Aorta (tissue), 5 donors: ENCODE data around the gene LRRFIP1. TPM values are rescaled to one million over a fixed set of nuclear protein-coding genes. Genes with fewer than 3 reads are reported as not detected.

Experiments used
- ATAC-seq: fragments of 200-7000 bp; cut with Tn5 transposase; one replicate; pipeline ENCODE4 v1.9.1; 2022; ENCODE audit warnings: moderate library complexity; ENCODE audit not compliant: low FRiP score
- DNase-seq, 2 donors: peaks; one replicate each; pipeline ENCODE4 v3.0.0-alpha.2; 2020
- H3K27ac ChIP-seq, 2 donors: one replicate each; pipeline ENCODE4 v1.5.1; 2013; ENCODE audit warnings: low read length in 2 of 2, mild to moderate bottlenecking in 2 of 2, moderate library complexity in 2 of 2, control low read depth in 1 of 2, inconsistent platforms in 1 of 2, low read depth in 1 of 2
- H3K27me3 ChIP-seq, 2 donors: one replicate each; pipeline ENCODE4 v1.6.1; 2013; ENCODE audit warnings: control low read depth in 1 of 2, low read length in 1 of 2, mild to moderate bottlenecking in 1 of 2, moderate library complexity in 1 of 2; ENCODE audit not compliant: insufficient read depth in 2 of 2, control insufficient read depth in 1 of 2
- H3K36me3 ChIP-seq, 2 donors: one replicate each; pipeline ENCODE4 v1.6.1; 2013; ENCODE audit warnings: control low read depth in 1 of 2, low read length in 1 of 2, mild to moderate bottlenecking in 1 of 2; ENCODE audit not compliant: insufficient read depth in 2 of 2, control insufficient read depth in 1 of 2
- H3K4me1 ChIP-seq, 2 donors: one replicate each; pipeline ENCODE4 v1.6.1; 2013; ENCODE audit warnings: low read length in 2 of 2, control low read depth in 1 of 2, mild to moderate bottlenecking in 1 of 2, moderate library complexity in 1 of 2; ENCODE audit not compliant: insufficient read depth in 2 of 2, control insufficient read depth in 1 of 2
- H3K4me3 ChIP-seq, 2 donors: one replicate each; pipeline ENCODE4 v1.5.1; 2013; ENCODE audit warnings: low read length in 2 of 2, control low read depth in 1 of 2, mild to moderate bottlenecking in 1 of 2
- H3K9me3 ChIP-seq: one replicate; pipeline ENCODE4 v1.6.1; 2013; ENCODE audit warnings: mild to moderate bottlenecking, low read length; ENCODE audit not compliant: control insufficient read depth
- WGBS, 2 donors: extraction: QIAGEN DNeasy Blood & Tissue Kit; methylation state at CpG; one replicate each; pipeline ENCODE4 v1.1.7; 2013; 5-methylcytosine and 5-hydroxymethylcytosine counted together
- intact Hi-C, 2 donors: fragments of 100-400 bp; cut with DNase I; formaldehyde crosslinking; loops; one replicate each; pipeline versions ENCODE4 v1.14.2 to v1.15.0; 2022
- polyA plus RNA-seq, 2 donors: library from polyadenylated mRNA; stranded (reverse); fragments of 200-250 nt; gene quantifications; one replicate each; pipeline ENCODE4 v1.2.3, GENCODE V29; 2013
- total RNA-seq, 2 donors: library from RNA; stranded (reverse); fragmentation: NEBNext Ultra II Directional; extraction: Animal tissue kit (Norgen Biotek cat#: 25700); gene quantifications; one replicate each; pipeline ENCODE4 v1.2.1, GENCODE V29; 2021
- donor health status: healthy with polysubstance abuse.
- donor health status: Bipolar disorder and iron deficiency.
- donor health status: DM: no; HTN: no; CAD: no.
- donor health status: DM: no; HTN: no; CAD: no.
- donor health status: DM: yes; HTN: yes; CAD: no.

The LRRFIP1 gene
- total and polyA plus RNA-seq, 4 donors = 100 to 348 (median 169) TPM

DNA sequence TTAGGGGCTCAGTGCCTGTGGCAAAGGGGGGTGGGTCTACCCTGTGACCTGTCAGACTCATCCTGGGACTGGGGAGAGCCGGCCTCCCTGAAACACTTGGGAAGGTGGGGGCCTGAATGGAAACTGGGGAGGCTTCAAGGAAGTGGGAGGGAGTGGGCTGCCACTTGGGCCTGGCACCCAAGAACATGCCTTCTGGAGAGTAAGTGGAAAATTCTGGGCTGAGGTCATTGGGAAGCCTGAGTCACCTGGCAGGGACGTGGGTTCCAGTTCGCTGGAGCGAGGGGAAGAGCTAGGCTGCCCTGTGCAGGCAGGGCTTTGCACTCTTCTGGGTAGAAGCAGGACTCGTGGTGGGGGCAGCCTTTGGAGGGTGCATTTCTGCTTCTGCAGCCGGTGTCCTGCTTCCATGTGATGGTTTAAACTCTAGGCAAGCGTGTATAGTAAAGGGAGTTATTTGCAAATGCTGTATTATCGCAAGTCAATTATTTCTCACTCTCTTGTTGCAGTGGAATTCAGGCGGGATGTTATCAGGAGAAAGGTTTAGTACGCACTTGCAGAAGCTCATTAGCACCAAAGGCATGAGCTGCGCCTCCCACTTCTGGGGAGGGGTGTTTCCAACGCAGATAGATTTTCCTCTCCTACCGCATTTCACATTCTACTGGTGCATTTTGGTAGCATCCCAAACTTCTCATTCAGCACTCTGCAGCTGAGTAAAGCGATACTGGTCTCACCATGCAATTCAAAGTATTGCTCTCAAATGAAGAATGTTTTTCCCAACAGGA lies 3.8 kb downstream of the LRRFIP1 start:
- no peak overlapping the region for H3K4me3 ChIP-seq
- no peaks in the 10 kb centered on the region for H3K36me3 ChIP-seq
- no peaks in the 10 kb centered on the region for H3K27me3 ChIP-seq
- intact Hi-C loops = no loop called here
- H3K9me3 ChIP-seq = no peaks in the 10 kb centered on the region
- ATAC-seq (no peak), DNase-seq (peak; percentile 67 to 85)
- peak overlapping the region; percentile 45 to 62 for H3K27ac ChIP-seq
- H3K4me1 ChIP-seq = peaks cover 4 to 12% of the 10 kb centered on the region in 2 donors
- WGBS, 2 donors = 64 to 65% methylated on average over 14 of the region's 14 CpGs

GRCh38 chr2:237631801-237632585 lies 4.6 kb downstream of the LRRFIP1 start:
- no peaks in the 10 kb centered on the region for H3K9me3 ChIP-seq
- DNase-seq (no peak), ATAC-seq (no peak)
- 91 to 95% methylated on average over 19 of the region's 19 CpGs for WGBS, 2 donors
- H3K27ac ChIP-seq = peak overlapping the region in 1 of 2 donors; percentile 95
- intact Hi-C loops = loop anchor here in 1 of 2 donors (2.0 kb wide), 1 partner anchor 21 kb away; no protein-coding TSS in a partner anchor
- no peak overlapping the region for H3K4me3 ChIP-seq
- peaks cover 4 to 12% of the 10 kb centered on the region in 2 donors for H3K4me1 ChIP-seq
- no peaks in the 10 kb centered on the region for H3K36me3 ChIP-seq
- H3K27me3 ChIP-seq = no peaks in the 10 kb centered on the region

DNA sequence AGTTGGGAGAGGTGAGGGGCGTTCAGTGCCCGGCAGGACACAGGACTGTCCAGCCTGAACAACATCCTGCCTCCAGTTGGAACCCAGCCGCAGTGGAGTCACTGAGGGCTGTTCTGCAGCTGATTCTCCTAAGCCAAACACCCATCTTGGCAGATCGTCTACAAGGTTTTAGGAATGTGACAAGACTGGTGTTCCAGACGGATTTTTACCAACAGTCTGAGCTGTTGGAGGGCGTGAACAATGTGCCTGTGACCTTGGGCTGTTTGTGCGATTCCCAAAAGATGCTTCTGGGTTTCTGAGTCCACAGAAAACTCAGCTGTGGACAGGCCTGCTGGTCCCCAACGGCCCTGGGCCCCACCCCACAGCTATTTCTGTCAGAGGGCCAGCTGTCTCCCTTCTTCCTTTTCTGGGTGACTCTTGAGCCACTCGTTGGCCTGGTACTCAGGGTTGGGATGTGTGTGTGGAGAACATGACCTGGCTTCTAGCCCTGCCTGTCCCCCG lies 5.7 kb downstream of the LRRFIP1 start:
- intact Hi-C loops = loop anchor here in 1 of 2 donors (2.0 kb wide), 1 partner anchor 20 kb away; no protein-coding TSS in a partner anchor
- peaks cover 4 to 12% of the 10 kb centered on the region in 2 donors for H3K4me1 ChIP-seq
- no peak for ATAC-seq
- H3K9me3 ChIP-seq = no peaks in the 10 kb centered on the region
- no peaks in the 10 kb centered on the region for H3K36me3 ChIP-seq
- DNase-seq = no peak
- no peaks in the 10 kb centered on the region for H3K27me3 ChIP-seq
- peak overlapping the region; percentile 19 to 95 for H3K27ac ChIP-seq
- 8 to 9% methylated on average over 10 of the region's 10 CpGs for WGBS, 2 donors
- no peak overlapping the region for H3K4me3 ChIP-seq

GRCh38 chr2:237636578-237636977 lies 9.2 kb downstream of the LRRFIP1 start:
- no peaks in the 10 kb centered on the region for H3K9me3 ChIP-seq
- DNase-seq (no peak), ATAC-seq (no peak)
- no peak overlapping the region for H3K4me3 ChIP-seq
- no peaks in the 10 kb centered on the region for H3K27me3 ChIP-seq
- no peaks in the 10 kb centered on the region for H3K36me3 ChIP-seq
- H3K27ac ChIP-seq = no peak overlapping the region
- intact Hi-C loops = no loop called here
- peaks cover 0 to 12% of the 10 kb centered on the region in 2 donors for H3K4me1 ChIP-seq
- WGBS, 2 donors = 94 to 95% methylated on average over 1 of the region's 1 CpG

GRCh38 chr2:237637429-237638135 lies 10.2 kb downstream of the LRRFIP1 start:
- WGBS, 2 donors = 81 to 96% methylated on average over 3 of the region's 3 CpGs
- DNase-seq (no peak), ATAC-seq (no peak)
- Histone ChIP-seq H3K27me3 (no peaks in the 10 kb centered on the region), H3K9me3 (no peaks in the 10 kb centered on the region), H3K4me1 (peaks cover 0 to 12% of the 10 kb centered on the region in 2 donors), H3K36me3 (no peaks in the 10 kb centered on the region), H3K4me3 (no peak overlapping the region), H3K27ac (no peak overlapping the region)
- intact Hi-C loops = no loop called here

GRCh38 chr2:237638176-237638575 lies 10.8 kb downstream of the LRRFIP1 start:
- no peaks in the 10 kb centered on the region for H3K27me3 ChIP-seq
- ATAC-seq = no peak
- intact Hi-C loops = no loop called here
- DNase-seq = no peak
- no peak overlapping the region for H3K27ac ChIP-seq
- no peak overlapping the region for H3K4me3 ChIP-seq
- no peaks in the 10 kb centered on the region for H3K9me3 ChIP-seq
- WGBS, 2 donors = 90 to 97% methylated on average over 8 of the region's 8 CpGs
- no peaks in the 10 kb centered on the region for H3K36me3 ChIP-seq
- peaks cover 0 to 6% of the 10 kb centered on the region in 2 donors for H3K4me1 ChIP-seq

- DNase-seq (no peak), ATAC-seq (no peak)
- H3K9me3 ChIP-seq = no peaks in the 10 kb centered on the region
- no peak overlapping the region for H3K4me3 ChIP-seq
- no peaks in the 10 kb centered on the region for H3K36me3 ChIP-seq
- no peak overlapping the region for H3K27ac ChIP-seq
- H3K27me3 ChIP-seq = no peaks in the 10 kb centered on the region
- peaks cover 0 to 2% of the 10 kb centered on the region in 2 donors for H3K4me1 ChIP-seq
- intact Hi-C loops = no loop called here
- WGBS, 2 donors = 66 to 71% methylated on average over 11 of the region's 11 CpGs
Measured at GRCh38 chr2:237639052-237639835, 11.9 kb downstream of the LRRFIP1 start.

DNA sequence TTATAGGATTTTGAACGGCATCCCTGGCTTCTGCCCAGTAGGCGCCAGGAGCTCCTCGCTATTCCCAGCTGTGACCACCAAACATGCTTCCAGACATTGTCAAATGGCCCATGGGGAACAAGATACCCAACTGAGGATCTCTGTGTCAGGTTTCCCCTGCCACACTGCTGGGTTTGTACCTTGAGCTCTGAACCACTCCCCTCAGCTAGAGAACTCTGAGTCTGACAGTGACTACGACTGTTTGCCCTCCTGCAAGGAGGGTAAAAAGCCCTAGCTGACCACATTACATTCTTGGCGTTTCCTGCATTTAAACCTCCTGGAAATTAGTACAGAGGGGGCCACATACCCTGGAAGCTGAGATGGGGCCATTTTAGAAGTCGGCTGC lies 12.4 kb downstream of the LRRFIP1 start:
- Histone ChIP-seq H3K27ac (no peak overlapping the region), H3K9me3 (no peaks in the 10 kb centered on the region), H3K4me1 (peaks cover 0 to 2% of the 10 kb centered on the region in 2 donors), H3K4me3 (no peak overlapping the region), H3K27me3 (no peaks in the 10 kb centered on the region), H3K36me3 (peaks cover 0 to under 1% of the 10 kb centered on the region in 2 donors)
- intact Hi-C loops = no loop called here
- 92 to 93% methylated on average over 6 of the region's 6 CpGs for WGBS, 2 donors
- no peak for ATAC-seq
- DNase-seq = no peak
